Measurements from ENCODE around the gene PTER.

PTER gene

DNA sequence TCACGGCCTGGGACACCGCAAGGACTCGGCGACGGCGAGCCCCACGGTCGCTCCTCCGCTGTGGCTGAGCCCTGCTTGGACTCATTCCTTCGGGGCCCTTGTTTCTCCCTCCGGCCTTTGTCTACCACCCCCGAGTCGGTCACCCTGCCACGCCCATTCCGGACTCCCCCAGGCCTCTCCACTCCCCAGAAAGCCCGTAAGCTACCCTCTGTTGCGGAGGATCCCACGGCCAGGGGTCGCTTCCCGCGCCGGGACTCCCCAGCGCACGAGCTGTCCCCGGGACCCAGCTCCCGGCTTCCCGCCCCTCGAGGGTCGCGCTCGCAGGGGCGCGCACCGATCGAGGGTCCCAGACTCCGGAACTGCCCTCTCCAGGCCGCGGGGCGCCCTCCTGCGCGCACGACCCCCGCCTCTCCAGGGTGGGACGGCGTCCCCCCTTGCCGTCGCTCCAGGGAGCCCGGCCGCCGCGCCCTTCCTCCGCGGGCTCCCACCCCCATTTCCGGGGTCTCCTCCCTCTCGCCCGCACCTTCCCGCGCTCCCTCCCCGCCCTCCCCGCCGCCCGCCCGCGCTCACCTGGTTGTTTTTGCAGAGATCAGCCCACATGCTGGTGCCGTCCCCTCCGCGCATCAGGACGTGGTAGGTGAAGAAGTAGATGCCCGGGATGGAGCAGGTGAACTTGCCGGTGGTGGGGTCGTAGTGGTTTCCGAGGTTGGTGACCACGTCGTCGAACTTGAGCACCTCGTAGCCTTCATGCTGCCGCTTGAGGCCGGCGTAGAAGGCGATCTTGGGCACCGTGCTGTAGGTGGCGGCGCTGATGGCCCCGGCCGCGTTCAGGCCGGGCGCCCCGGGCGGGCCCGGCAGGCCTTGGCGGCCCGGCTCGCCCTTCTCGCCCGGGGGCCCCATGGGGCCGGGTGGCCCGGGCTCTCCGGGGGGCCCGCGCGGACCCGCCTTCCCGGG lies 83.4 kb downstream of the PTER start:
- H3K4me3 ChIP-seq (ENCODE audit: low read depth, low read length), result no peak overlapping the region
- TF ChIP-seq, protein P1, sequence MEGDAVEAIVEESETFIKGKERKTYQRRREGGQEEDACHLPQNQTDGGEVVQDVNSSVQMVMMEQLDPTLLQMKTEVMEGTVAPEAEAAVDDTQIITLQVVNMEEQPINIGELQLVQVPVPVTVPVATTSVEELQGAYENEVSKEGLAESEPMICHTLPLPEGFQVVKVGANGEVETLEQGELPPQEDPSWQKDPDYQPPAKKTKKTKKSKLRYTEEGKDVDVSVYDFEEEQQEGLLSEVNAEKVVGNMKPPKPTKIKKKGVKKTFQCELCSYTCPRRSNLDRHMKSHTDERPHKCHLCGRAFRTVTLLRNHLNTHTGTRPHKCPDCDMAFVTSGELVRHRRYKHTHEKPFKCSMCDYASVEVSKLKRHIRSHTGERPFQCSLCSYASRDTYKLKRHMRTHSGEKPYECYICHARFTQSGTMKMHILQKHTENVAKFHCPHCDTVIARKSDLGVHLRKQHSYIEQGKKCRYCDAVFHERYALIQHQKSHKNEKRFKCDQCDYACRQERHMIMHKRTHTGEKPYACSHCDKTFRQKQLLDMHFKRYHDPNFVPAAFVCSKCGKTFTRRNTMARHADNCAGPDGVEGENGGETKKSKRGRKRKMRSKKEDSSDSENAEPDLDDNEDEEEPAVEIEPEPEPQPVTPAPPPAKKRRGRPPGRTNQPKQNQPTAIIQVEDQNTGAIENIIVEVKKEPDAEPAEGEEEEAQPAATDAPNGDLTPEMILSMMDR (IDR thresholded peaks at IDR 0.05; ENCODE audit: insufficient read depth, low read length, missing control alignments), result no peak
- ChIA-PET POLR2A (no interaction called here), CTCF (interaction anchor here (1.0 to 1.4 kb wide), 3 partner anchors 9 to 618 kb away, joined by 3 to 4 read pairs (median 3); no protein-coding TSS in a partner anchor)
- DNase-seq (ENCODE audit: low read depth, low spot score), result no peak

DNA sequence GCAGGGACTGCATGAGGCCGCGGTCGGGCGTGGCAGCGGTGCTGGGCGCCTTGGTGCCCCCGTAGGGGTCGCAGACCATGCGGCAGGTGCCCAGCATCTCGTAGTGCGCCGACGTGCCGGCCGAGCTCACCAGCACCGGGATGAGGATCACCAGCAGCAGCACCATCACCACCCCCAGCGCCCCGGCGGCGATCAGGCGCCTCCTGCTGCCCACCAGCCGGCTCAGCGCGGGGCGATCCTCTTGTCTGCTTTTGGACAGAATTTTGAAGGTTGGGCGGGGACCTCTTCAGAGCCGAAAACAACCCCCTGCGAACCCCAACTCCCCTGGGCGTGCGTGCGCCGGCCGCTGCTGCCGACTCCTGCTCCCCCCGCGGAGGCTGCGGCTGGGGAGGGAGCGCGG lies 84.1 kb downstream of the PTER start:
- DNase-seq (ENCODE audit: low read depth, low spot score), result no peak
- peak overlapping the region; percentile 49 for H3K4me3 ChIP-seq (ENCODE audit: low read depth, low read length)
- POLR2A ChIA-PET, result no interaction called here
- CTCF ChIA-PET, result no interaction called here
- TF ChIP-seq, protein P1 (IDR thresholded peaks at IDR 0.05; ENCODE audit: insufficient read depth, low read length, missing control alignments), result peak; percentile 55

DNA sequence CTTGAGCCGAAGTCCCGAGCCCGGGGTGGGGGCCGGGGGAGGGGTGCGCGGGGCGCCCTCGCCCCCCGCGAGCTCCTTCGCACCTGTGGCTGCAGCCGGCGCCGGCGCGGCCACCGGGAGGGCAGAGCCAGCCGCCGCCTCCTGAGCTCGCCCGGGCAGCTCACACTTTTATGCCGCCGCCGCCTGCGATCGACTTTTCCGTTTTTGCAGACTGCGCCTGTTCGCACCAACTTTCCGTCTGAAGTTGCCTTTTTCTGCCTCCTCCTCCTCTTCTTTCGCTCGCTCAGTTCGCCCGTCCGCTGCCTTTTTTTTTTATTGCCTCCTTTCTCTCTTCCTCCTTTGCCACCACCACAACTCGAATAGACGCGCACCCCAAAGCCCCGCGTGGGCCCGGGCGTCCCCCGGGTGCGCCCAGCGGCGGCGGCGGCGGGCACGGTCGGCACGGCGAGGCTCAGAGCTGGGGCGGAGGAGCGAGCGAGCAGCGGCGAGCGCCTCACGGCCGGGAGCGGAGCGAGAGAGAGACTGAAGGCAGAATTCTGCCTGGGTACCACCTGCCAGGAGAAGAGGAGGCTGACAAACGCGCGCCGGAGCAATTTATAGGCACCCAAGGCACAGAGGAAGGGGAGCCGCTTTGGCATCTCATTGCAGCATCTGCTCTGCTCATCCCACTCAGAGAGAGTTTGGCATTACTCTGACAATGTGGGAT lies 84.7 kb downstream of the PTER start, which contains the start of gene C1QL3:
TSS of gene C1QL3 (minus strand) at position 569 of the 706 bp plus-strand sequence. CDS start 814 bp downstream, outside the sequence.
- POLR2A ChIA-PET, result no interaction called here
- peak within 1 kb of the TSS; percentile 49 for H3K4me3 ChIP-seq (ENCODE audit: low read depth, low read length)
- CTCF ChIA-PET, result no interaction called here
- TF ChIP-seq, protein P1 (IDR thresholded peaks at IDR 0.05; ENCODE audit: insufficient read depth, low read length, missing control alignments), result no peak
- DNase-seq (ENCODE audit: low read depth, low spot score), result no peak

DNA sequence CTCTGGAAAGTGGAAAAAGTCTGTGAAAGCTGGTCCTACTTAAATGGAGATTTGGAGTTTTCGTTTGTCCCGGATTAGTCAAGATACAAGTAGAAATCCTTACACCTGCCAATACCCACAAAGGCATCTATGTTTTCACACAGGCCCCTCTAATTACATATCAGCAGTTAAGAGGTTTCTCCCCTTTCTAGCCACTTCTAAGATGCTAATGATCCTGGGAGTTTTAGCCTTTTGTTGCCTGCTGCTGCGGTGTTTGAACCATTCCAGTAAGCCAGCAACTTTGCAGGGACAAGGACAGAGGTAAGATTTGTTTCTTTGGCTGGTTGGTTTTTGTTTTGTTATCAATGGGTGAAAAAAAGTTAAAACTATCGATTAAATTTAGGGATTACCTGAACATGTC lies 90.6 kb downstream of the PTER start:
- no peak overlapping the region for H3K4me3 ChIP-seq (ENCODE audit: low read depth, low read length)
- POLR2A ChIA-PET, result no interaction called here
- CTCF ChIA-PET, result no interaction called here
- no peak for DNase-seq (ENCODE audit: low read depth, low spot score)
- TF ChIP-seq, protein P1 (IDR thresholded peaks at IDR 0.05; ENCODE audit: insufficient read depth, low read length, missing control alignments), result no peak

DNA sequence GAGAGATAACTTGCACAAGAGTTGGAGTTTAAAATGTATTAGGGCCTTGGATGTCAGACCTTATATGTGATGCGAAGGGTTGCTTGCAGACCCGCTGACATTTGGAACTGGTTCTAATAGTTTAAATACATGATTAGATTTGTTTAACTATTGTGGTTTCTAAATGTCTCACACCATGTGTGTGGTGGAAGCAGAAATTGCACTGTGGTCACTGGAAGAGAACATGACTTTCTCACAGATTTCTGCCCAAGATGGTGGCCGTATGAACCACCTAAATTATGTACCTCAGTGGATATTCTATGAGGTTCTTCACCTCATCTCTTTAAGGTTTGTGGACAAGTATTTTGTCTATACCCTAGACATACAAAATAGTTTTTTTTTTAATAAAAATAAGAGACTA lies 93.0 kb downstream of the PTER start:
- no peak for DNase-seq (ENCODE audit: low read depth, low spot score)
- ChIA-PET CTCF (no interaction called here), POLR2A (no interaction called here)
- H3K4me3 ChIP-seq (ENCODE audit: low read depth, low read length), result no peak overlapping the region
- TF ChIP-seq, protein P1 (IDR thresholded peaks at IDR 0.05; ENCODE audit: insufficient read depth, low read length, missing control alignments), result no peak

DNA sequence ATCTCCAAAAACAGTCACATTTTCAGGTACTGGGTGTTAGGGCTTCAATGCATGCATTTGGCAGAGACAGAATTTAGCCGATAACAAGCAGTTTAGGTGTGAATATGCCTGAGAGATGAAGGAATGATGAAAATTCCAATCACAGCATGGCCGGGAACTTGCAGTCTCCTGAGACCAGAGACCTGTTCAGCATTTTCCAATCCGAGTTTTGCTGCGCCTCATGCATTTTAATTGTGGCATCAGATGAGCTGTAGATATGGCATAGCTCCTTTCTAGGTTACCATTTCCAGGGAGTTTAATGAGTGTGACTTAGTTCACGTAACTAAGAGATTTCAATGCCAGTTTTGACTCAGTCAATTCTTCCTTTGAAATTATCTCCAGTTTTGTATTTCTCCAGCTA lies 99.3 kb downstream of the PTER start:
- no peak for DNase-seq (ENCODE audit: low read depth, low spot score)
- H3K4me3 ChIP-seq (ENCODE audit: low read depth, low read length), result no peak overlapping the region
- POLR2A ChIA-PET, result no interaction called here
- CTCF ChIA-PET, result interaction anchor here (2.4 kb wide), 1 partner anchor 10 kb away, joined by 12 read pairs; no protein-coding TSS in a partner anchor
- TF ChIP-seq, protein P1 (IDR thresholded peaks at IDR 0.05; ENCODE audit: insufficient read depth, low read length, missing control alignments), result no peak

All from AG04449 (cell line).